ENCODE measurements around the gene DLEC1. TPM values are rescaled to one million over a fixed set of nuclear protein-coding genes. Genes with fewer than 3 reads are reported as not detected.

DLEC1 gene
- total and polyA plus RNA-seq, 4 donors = 0.25 to 0.69 (median 0.42) TPM

GRCh38 chr3:38015984-38016383, 23.0 kb upstream of the DLEC1 start:
- peaks cover 0 to 25% of the 10 kb centered on the region in 2 donors for H3K36me3 ChIP-seq (ENCODE audit: control insufficient read depth in 1 of 2, insufficient read depth in 2 of 2, low read length in 1 of 2)
- intact Hi-C loops (cut with DNase I) = no loop called here

GRCh38 chr3:38016410-38016809, 22.6 kb upstream of the DLEC1 start:
- no peak for ATAC-seq (ENCODE audit: low FRiP score)
- no peak overlapping the region for H3K4me3 ChIP-seq (ENCODE audit: low read length in 2 of 2)
- H3K27ac ChIP-seq (ENCODE audit: low read depth in 1 of 2, low read length in 2 of 2) = no peak overlapping the region
- peak; percentile 23 to 72 for DNase-seq
- H3K4me1 ChIP-seq (ENCODE audit: control insufficient read depth in 1 of 2, insufficient read depth in 2 of 2, low read length in 2 of 2) = no peaks in the 10 kb centered on the region
- intact Hi-C loops (cut with DNase I) = no loop called here
- no peaks in the 10 kb centered on the region for H3K27me3 ChIP-seq (ENCODE audit: control insufficient read depth in 1 of 2, insufficient read depth in 2 of 2, low read length in 1 of 2)
- H3K36me3 ChIP-seq (ENCODE audit: control insufficient read depth in 1 of 2, insufficient read depth in 2 of 2, low read length in 1 of 2) = peaks cover 0 to 21% of the 10 kb centered on the region in 2 donors
- 98 to 99% methylated on average over 13 of the region's 13 CpGs for whole genome bisulfite sequencing, 2 donors
- peaks cover 4% of the 10 kb centered on the region for H3K9me3 ChIP-seq (ENCODE audit: control insufficient read depth, low read length)

More at GRCh38 chr3:38015984-38016383, 23.0 kb upstream of the DLEC1 start:
- ATAC-seq (ENCODE audit: low FRiP score) = no peak
- Histone ChIP-seq H3K27me3 (ENCODE audit: control insufficient read depth in 1 of 2, insufficient read depth in 2 of 2, low read length in 1 of 2) (no peaks in the 10 kb centered on the region), H3K4me1 (ENCODE audit: control insufficient read depth in 1 of 2, insufficient read depth in 2 of 2, low read length in 2 of 2) (no peaks in the 10 kb centered on the region), H3K9me3 (ENCODE audit: control insufficient read depth, low read length) (peaks cover 4% of the 10 kb centered on the region), H3K4me3 (ENCODE audit: low read length in 2 of 2) (no peak overlapping the region), H3K27ac (ENCODE audit: low read depth in 1 of 2, low read length in 2 of 2) (no peak overlapping the region)
- WGBS, 2 donors = 89 to 96% methylated on average over 3 of the region's 3 CpGs
- DNase-seq = no peak

GRCh38 chr3:38016847-38017444, 22.1 kb upstream of the DLEC1 start:
- Histone ChIP-seq H3K27me3 (ENCODE audit: control insufficient read depth in 1 of 2, insufficient read depth in 2 of 2, low read length in 1 of 2) (no peaks in the 10 kb centered on the region), H3K4me3 (ENCODE audit: low read length in 2 of 2) (no peak overlapping the region), H3K9me3 (ENCODE audit: control insufficient read depth, low read length) (peaks cover 4% of the 10 kb centered on the region), H3K27ac (ENCODE audit: low read depth in 1 of 2, low read length in 2 of 2) (no peak overlapping the region), H3K4me1 (ENCODE audit: control insufficient read depth in 1 of 2, insufficient read depth in 2 of 2, low read length in 2 of 2) (no peaks in the 10 kb centered on the region), H3K36me3 (ENCODE audit: control insufficient read depth in 1 of 2, insufficient read depth in 2 of 2, low read length in 1 of 2) (peaks cover 0 to 21% of the 10 kb centered on the region in 2 donors)
- intact Hi-C loops (cut with DNase I) = no loop called here
- ATAC-seq (ENCODE audit: low FRiP score) = no peak
- 76 to 79% methylated on average over 6 of the region's 6 CpGs for WGBS, 2 donors
- no peak for DNase-seq

- ATAC-seq (ENCODE audit: low FRiP score) (no peak), DNase-seq (peak in 1 of 2 donors; percentile 32)
- no peak overlapping the region for H3K4me3 ChIP-seq (ENCODE audit: low read length in 2 of 2)
- WGBS, 2 donors = 77% methylated on average over 9 of the region's 9 CpGs
- peaks cover 4% of the 10 kb centered on the region for H3K9me3 ChIP-seq (ENCODE audit: control insufficient read depth, low read length)
- no peak overlapping the region for H3K27ac ChIP-seq (ENCODE audit: low read depth in 1 of 2, low read length in 2 of 2)
- H3K4me1 ChIP-seq (ENCODE audit: control insufficient read depth in 1 of 2, insufficient read depth in 2 of 2, low read length in 2 of 2) = no peaks in the 10 kb centered on the region
- H3K27me3 ChIP-seq (ENCODE audit: control insufficient read depth in 1 of 2, insufficient read depth in 2 of 2, low read length in 1 of 2) = no peaks in the 10 kb centered on the region
- intact Hi-C loops (cut with DNase I) = no loop called here
- peaks cover 0 to 21% of the 10 kb centered on the region in 2 donors for H3K36me3 ChIP-seq (ENCODE audit: control insufficient read depth in 1 of 2, insufficient read depth in 2 of 2, low read length in 1 of 2)
These were observed 21.3 kb upstream of the DLEC1 start for GRCh38 chr3:38017445-38018295.

GRCh38 chr3:38018296-38019266, 20.4 kb upstream of the DLEC1 start:
- ATAC-seq (ENCODE audit: low FRiP score) = no peak
- DNase-seq = peak in 1 of 2 donors; percentile 36
- 85 to 89% methylated on average over 13 of the region's 13 CpGs for WGBS, 2 donors

GRCh38 chr3:38019658-38020341, 19.2 kb upstream of the DLEC1 start:
- 79% methylated on average over 10 of the region's 10 CpGs for WGBS, 2 donors
- Histone ChIP-seq H3K4me3 (ENCODE audit: low read length in 2 of 2) (no peak overlapping the region), H3K36me3 (ENCODE audit: control insufficient read depth in 1 of 2, insufficient read depth in 2 of 2, low read length in 1 of 2) (peaks cover 0 to 21% of the 10 kb centered on the region in 2 donors), H3K27ac (ENCODE audit: low read depth in 1 of 2, low read length in 2 of 2) (no peak overlapping the region), H3K4me1 (ENCODE audit: control insufficient read depth in 1 of 2, insufficient read depth in 2 of 2, low read length in 2 of 2) (no peaks in the 10 kb centered on the region), H3K9me3 (ENCODE audit: control insufficient read depth, low read length) (peaks cover 4% of the 10 kb centered on the region), H3K27me3 (ENCODE audit: control insufficient read depth in 1 of 2, insufficient read depth in 2 of 2, low read length in 1 of 2) (no peaks in the 10 kb centered on the region)
- ATAC-seq (ENCODE audit: low FRiP score) = no peak
- intact Hi-C loops (cut with DNase I) = no loop called here
- DNase-seq = peak in 1 of 2 donors; percentile 47

More at GRCh38 chr3:38018296-38019266, 20.4 kb upstream of the DLEC1 start:
- Histone ChIP-seq H3K4me3 (ENCODE audit: low read length in 2 of 2) (no peak overlapping the region), H3K36me3 (ENCODE audit: control insufficient read depth in 1 of 2, insufficient read depth in 2 of 2, low read length in 1 of 2) (peaks cover 0 to 21% of the 10 kb centered on the region in 2 donors), H3K27ac (ENCODE audit: low read depth in 1 of 2, low read length in 2 of 2) (no peak overlapping the region), H3K27me3 (ENCODE audit: control insufficient read depth in 1 of 2, insufficient read depth in 2 of 2, low read length in 1 of 2) (no peaks in the 10 kb centered on the region), H3K9me3 (ENCODE audit: control insufficient read depth, low read length) (peaks cover 4% of the 10 kb centered on the region), H3K4me1 (ENCODE audit: control insufficient read depth in 1 of 2, insufficient read depth in 2 of 2, low read length in 2 of 2) (no peaks in the 10 kb centered on the region)
- intact Hi-C loops (cut with DNase I) = no loop called here

GRCh38 chr3:38020342-38020726, 18.7 kb upstream of the DLEC1 start:
- Histone ChIP-seq H3K9me3 (ENCODE audit: control insufficient read depth, low read length) (peaks cover 4% of the 10 kb centered on the region), H3K27ac (ENCODE audit: low read depth in 1 of 2, low read length in 2 of 2) (no peak overlapping the region), H3K27me3 (ENCODE audit: control insufficient read depth in 1 of 2, insufficient read depth in 2 of 2, low read length in 1 of 2) (no peaks in the 10 kb centered on the region), H3K36me3 (ENCODE audit: control insufficient read depth in 1 of 2, insufficient read depth in 2 of 2, low read length in 1 of 2) (peaks cover 0 to 19% of the 10 kb centered on the region in 2 donors), H3K4me1 (ENCODE audit: control insufficient read depth in 1 of 2, insufficient read depth in 2 of 2, low read length in 2 of 2) (no peaks in the 10 kb centered on the region), H3K4me3 (ENCODE audit: low read length in 2 of 2) (no peak overlapping the region)
- DNase-seq (no peak), ATAC-seq (ENCODE audit: low FRiP score) (no peak)
- intact Hi-C loops (cut with DNase I) = no loop called here
- 77 to 81% methylated on average over 3 of the region's 3 CpGs for WGBS, 2 donors

GRCh38 chr3:38021196-38021595, 17.8 kb upstream of the DLEC1 start:
- Histone ChIP-seq H3K27me3 (ENCODE audit: control insufficient read depth in 1 of 2, insufficient read depth in 2 of 2, low read length in 1 of 2) (no peaks in the 10 kb centered on the region), H3K9me3 (ENCODE audit: control insufficient read depth, low read length) (peaks cover 4% of the 10 kb centered on the region), H3K4me3 (ENCODE audit: low read length in 2 of 2) (no peak overlapping the region), H3K36me3 (ENCODE audit: control insufficient read depth in 1 of 2, insufficient read depth in 2 of 2, low read length in 1 of 2) (peaks cover 0 to 18% of the 10 kb centered on the region in 2 donors), H3K27ac (ENCODE audit: low read depth in 1 of 2, low read length in 2 of 2) (no peak overlapping the region), H3K4me1 (ENCODE audit: control insufficient read depth in 1 of 2, insufficient read depth in 2 of 2, low read length in 2 of 2) (no peaks in the 10 kb centered on the region)
- no peak for ATAC-seq (ENCODE audit: low FRiP score)
- peak in 1 of 2 donors; percentile 36 for DNase-seq
- intact Hi-C loops (cut with DNase I) = no loop called here
- 81 to 85% methylated on average over 4 of the region's 4 CpGs for WGBS, 2 donors

Measured in aorta (tissue), 5 donors.